Hematopoietic multipotent progenitor cell (in vitro differentiated cells): ENCODE data around the gene SH3BP5. TPM values are rescaled to one million over a fixed set of nuclear protein-coding genes. Genes with fewer than 3 reads are reported as not detected.

Experiments
- DNase-seq, 3 donors: peaks; one replicate each; pipeline ENCODE4 v3.0.0-alpha.2; 2011 to 2015; ENCODE audit warnings: low read depth in 2 of 3, low spot score in 2 of 3
- total RNA-seq: library from RNA; depleted of rRNA; stranded (reverse); fragments of >200 nt; gene quantifications from one replicate; pipeline ENCODE4 v1.2.3, GENCODE V29; 2012

Gene SH3BP5
- total RNA-seq, 1 donor = 4.6 TPM

GRCh38 chr3:15326673-15327072 is 5.7 kb downstream of the SH3BP5 start:
- no peak for DNase-seq

DNA sequence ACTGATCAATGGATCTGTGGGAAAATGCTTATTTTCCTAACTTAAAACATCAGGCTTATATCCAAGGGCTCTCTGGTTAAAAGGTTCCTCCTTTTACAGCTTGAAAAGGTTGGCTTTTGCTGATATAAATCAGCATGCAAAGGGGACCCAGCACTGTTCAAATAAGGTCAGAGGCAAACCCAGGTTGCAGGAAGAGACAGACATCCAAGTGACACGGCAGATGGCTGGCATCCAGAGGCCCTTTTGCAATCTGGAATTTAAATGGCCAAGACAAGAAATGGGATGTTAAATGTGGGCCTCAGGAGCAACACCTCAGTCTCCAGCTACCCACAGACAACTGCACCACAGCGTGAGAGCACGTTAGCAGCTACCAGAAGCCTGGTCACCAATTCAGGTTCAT is 6.3 kb downstream of the SH3BP5 start:
- no peak for DNase-seq

- no peak for DNase-seq
Measured at GRCh38 chr3:15325228-15325627, 7.2 kb downstream of the SH3BP5 start.

DNA sequence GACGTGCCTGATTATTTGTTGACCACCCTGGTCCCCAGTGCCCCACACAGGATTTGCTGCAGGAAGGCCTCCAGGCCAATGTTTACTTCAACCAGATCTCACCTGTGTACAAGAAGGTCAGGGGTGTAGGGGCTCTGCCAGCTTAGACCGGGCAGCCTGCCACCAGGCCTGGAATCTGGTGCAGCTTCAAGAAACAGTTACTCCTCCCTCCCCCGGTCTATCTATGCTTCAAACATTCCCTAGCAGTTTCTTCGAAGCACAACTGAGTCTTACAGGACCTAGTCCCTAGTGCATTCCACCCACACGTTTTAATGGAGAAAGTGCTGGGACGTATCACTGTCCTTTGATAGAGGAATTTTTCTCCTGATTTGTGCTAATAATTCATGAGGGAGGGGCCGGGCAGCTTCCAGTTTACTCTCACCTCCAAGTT is 8.0 kb downstream of the SH3BP5 start:
- DNase-seq = no peak

- no peak for DNase-seq
Measured at GRCh38 chr3:15323063-15323462, 9.3 kb downstream of the SH3BP5 start.

DNA sequence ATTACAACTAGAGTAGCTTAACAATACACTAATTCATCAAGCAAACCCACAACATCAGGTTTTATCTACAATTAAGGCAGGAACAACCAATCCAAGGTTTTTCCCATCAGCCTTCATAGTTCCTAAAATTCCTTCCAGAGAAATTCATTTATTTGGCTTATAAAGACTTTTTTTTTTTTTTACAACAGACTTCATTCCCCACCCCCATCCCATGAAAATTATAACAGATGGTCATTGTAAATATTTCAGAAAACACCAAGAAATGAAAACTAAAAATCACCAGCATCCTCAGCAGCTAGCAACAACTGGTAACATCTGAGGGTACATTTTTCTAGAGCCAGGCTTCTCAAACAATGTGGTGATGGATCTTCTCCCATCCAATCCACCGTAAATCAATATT is 11.0 kb downstream of the SH3BP5 start:
- DNase-seq = no peak

DNA sequence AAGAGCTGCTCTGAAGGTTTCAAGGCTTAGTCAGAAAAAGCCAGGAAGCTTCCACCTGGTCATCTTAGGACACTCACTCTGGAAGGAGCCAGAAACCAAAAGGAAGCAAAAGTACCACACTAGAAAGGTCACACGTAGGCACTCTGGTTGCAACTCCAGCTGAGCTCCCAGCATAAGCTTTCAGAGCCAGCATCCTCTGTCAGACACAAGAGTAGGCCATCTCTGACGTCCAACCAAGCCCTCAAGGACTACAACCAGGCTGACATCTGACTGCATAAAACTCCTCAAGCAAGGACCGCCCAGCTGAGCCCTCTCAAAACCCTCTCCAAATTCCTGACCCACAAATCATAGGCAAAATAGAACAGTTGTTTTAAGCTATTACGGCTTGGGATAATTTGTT is 12.8 kb downstream of the SH3BP5 start:
- DNase-seq = no peak

- DNase-seq = no peak
Measured at GRCh38 chr3:15319136-15319535, 13.2 kb downstream of the SH3BP5 start.

DNA sequence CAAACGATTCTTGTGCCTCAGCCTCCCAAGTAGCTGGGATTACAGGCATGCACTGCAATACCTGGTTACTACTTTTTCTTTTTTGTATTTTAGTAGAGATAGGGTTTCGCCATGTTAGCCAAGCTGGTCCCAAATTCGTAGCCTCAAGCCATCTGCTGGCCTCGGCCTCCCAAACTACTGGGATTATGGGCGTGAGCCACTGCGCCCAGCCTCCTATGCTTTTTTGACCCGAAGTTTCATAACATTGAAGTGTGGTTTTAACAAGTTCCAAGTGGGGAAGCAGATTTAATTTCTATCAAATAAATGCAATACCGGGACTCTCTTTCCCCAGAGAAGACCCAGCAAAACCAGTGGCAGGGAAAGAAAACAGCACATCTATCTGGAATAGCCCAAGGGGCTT is 13.7 kb downstream of the SH3BP5 start:
- no peak for DNase-seq

DNA sequence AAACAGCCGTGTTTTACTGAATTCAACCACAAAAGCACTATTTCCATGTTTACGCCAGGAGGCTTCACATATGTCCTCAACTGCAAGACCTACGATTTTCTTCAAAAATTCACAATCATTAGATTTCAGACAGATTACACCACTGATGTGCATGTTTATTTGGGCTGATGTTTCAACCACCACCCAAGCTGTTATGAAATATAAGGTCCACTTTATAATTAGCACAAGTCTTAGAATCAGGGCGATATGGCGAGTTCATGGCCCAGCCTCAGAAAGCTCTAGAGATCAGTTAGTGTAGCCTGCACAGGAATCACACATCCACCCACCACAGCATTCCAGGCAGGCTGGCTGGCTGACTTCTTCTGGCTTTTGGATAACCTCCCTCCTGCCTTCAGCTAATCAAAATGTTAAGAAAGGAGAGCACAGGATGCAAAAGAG is 15.4 kb downstream of the SH3BP5 start:
- no peak for DNase-seq

- DNase-seq = peak in 1 of 3 donors; percentile 57
Measured at GRCh38 chr3:15315003-15315402, 17.4 kb downstream of the SH3BP5 start.

GRCh38 chr3:15314276-15314675 is 18.1 kb downstream of the SH3BP5 start:
- no peak for DNase-seq

GRCh38 chr3:15313461-15313860 is 18.9 kb downstream of the SH3BP5 start:
- no peak for DNase-seq

DNA sequence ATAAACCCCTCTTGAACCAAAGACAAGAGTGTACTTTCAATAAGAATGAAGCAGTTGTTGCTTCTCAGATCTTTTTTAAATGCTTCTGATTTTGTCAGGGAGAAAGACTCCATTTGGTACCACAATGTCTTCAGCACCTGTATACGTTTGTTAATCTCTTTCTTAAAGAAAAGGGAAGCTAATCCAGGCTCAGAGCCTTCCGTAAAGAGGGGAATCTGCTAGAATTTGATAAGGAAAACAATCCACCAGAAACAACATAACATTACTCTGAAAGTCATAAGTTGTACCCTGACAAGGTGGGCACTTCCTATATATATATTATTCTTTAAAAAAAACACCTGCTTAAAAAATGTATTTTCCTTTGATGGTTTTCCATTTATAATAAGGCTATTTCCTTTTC is 19.8 kb downstream of the SH3BP5 start:
- no peak for DNase-seq

GRCh38 chr3:15310491-15311370 is 21.7 kb downstream of the SH3BP5 start:
- DNase-seq = no peak

- no peak for DNase-seq
Measured at GRCh38 chr3:15309662-15310335, 22.6 kb downstream of the SH3BP5 start.

GRCh38 chr3:15307580-15307979 is 24.8 kb downstream of the SH3BP5 start:
- no peak for DNase-seq

- DNase-seq = no peak
Measured at GRCh38 chr3:15306979-15307359, 25.4 kb downstream of the SH3BP5 start.

DNA sequence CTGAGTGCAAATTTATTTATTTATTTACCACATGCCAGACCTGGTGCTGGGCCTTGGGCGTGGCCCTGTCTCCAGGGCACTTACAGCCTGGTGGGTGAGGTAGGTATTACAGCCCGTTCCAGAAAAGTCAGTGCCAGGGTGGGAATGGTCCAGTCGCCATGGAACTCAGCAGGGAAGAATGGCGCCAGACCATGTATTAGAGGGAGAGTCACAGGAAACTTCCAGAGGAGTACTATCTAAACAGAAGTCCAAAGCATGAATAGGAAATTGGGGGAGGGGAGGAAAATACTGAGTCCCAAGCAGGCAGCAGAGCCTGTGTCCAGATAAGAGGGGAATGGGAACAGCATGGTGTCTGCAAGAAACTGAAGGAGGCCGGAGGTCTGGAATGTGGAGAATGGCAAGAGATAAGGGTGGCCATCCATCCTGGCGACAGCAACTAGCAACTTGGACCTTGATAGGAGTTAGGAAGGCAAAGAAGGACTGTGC is 27.0 kb downstream of the SH3BP5 start:
- DNase-seq = no peak

GRCh38 chr3:15303728-15304127 is 28.7 kb downstream of the SH3BP5 start:
- no peak for DNase-seq

DNA sequence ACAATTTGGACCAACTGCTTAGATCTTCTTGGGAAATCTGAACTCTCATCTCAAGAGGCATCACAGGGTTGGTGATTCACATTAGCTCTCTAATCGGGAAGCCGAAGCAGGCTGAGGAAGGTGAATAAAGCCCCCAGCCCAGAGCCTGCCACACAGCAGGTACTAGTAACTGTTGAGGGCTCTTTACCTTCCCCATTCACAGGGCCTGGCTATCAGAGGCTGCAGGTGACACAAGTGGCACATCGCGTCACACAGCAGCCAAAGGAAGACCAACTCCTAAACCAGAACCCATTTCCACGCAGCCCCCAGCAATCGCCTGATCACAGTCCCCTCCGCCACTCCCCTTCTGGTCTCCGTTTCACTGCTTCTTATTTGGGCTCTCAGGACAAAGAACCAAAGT is 29.2 kb downstream of the SH3BP5 start:
- no peak for DNase-seq

DNA sequence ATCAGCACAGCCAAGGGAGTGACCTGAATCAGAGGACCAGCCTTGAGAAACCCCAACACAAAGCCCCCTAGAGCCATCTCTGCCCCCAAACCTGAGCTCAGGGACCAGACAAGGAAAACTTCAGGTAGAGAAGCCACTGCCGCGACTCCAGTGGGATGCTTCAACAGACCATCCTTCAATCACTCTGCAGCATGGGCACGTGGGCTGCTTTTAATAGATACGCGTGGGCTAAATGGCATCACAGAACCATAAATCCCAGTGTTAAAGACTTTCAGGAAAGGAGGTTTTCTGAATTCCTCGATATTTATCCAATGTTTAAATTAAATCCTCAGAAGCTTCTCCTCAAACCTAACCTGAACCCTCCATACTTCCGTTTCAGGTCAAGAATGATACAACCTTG is 30.6 kb downstream of the SH3BP5 start:
- no peak for DNase-seq
